NCI-H2171 treated with DMSO at 0.1 percent for 48 hours (cell line): ENCODE data around the gene PRKAR1B.
"Not testable (repeated sequence)": the region's sequence is repeated elsewhere in the genome, so short reads cannot be mapped to it uniquely, and the experiment has no call there.

Experiments used
- DNase-seq: peaks from one replicate; lab custom pipeline; 2025; lab: John Stamatoyannopoulos, UW

Gene PRKAR1B

DNA sequence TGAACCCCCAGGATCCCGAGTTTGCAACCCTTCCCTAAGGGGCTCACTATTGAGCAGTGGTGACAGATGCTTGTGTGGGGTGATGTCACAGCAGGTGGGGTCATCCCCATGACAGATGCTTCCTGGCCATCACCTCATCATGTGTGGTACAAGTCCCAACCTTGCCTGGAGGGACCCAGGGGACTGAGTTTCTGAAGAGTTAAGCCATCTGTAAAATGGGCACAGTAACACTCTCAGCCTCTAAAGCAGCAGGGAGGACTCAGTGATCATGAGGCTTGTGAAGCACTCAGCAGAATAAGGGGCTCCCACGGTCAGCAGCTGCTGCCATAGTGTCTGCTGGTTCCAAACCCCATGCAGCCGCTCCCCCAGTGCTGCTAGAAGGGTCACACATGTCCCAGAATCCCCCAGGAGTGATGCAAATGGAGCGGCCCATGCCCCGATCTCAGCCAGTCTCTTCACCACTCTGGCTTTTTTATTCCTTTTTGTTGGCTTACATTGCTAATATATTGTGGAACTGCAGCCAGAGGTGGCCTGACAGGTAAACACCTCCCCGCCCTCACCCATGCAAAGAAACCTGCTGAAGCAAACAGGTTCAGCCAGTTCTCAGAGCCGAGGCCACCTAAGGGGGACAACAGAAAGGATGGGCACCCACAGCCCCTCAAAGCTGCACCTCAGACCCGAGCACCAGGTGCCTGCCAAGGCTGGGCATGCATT lies 105.4 kb downstream of the PRKAR1B start:
- no peak for DNase-seq

DNA sequence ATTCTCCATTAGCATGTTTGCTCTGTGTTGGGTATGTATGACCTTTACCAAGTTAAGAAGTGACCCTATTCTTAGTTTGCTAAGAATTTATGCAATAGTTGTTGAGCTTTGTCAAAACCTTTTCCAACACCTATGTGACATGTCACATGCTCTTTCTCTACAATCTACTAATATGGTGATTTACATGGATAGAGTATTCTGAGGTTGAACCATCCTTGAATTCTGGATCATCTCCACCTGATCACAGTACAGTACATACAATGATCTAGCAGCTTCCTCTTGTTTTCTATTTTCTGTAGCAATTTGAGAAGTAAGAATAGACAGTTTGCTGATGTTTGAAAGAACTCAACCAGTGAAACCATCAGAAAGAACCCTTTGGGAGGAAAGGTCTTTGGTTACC lies 106.2 kb downstream of the PRKAR1B start:
- no peak for DNase-seq

DNA sequence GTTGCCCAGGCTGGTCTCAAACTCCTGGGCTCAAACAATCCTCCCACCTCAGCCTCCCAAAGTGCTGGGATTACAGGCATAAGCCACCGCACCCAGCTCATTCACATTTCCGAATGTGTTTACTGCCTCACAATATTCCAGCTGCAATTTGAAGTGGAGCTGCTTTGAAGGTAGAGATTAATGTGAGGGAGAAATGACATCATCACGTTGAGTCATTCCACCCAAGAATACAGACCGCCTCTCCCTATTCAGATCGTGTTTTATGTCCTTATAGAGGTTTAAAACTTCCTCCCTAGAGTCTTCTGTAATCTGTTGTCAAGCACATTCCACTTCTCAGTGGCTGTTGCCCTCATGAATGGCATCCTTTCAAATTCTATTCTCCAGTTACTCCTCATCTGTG lies 107.0 kb downstream of the PRKAR1B start:
- no peak for DNase-seq

DNA sequence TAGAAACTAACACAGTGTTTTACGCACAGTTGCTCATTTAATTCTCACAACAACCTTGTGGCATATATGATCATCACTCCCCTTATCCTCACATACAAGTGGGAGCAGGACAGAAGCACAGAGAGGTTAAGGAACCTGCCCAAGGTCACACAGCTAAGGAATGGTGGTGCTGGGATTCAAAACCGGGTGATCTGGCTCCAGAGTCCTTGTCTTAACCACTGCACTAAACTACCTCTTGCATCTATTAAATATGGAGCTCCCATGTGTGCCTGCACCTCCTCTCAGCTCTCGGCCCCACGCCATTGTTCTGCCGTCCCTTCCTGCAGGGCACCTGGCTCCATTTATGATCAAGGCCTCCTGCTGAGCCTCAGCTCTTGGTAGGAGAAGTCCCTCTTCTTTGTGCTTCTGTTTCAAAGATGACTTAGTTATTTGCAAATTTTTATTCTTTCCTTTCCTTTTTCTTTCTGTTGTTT lies 107.7 kb downstream of the PRKAR1B start:
- DNase-seq: no peak

DNA sequence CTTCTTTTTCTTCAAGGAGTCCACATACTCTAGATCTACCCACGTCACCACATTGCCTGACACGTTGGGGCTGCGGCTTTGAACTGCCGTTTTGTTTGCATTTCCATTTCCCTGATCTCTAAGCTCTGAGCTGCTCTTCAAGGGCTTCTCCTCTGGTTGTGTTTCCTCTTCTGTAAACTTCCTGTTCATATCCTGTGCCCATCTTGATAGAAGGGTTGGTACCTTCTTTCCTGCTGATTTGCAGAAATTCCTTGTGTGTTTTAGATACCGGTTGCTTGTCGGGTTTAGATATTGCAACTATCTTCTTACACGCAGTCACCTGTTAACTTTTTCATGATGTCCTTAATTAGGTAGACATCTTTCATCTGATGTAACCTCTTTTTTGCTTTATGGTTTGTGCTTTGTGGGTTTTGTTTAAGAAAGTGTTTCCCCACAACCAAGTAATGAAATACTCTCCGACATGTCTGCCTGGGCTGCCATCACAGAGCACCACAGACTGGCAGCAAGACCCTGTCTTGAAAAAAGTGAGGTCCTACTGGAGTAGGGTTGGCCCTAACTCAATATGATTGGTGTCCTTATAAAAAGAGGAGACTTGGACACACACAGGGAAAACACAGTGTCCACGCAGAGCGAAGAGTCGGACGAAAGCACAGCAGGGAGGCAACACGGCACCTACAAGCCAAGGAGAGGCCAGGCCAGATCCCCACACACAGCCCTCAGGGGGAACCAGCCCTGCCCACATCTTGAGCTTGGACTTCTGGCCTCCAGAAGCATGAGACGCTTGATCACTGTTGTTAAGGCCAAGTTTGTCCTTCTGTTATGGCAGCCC lies 108.3 kb downstream of the PRKAR1B start:
- no peak for DNase-seq

DNA sequence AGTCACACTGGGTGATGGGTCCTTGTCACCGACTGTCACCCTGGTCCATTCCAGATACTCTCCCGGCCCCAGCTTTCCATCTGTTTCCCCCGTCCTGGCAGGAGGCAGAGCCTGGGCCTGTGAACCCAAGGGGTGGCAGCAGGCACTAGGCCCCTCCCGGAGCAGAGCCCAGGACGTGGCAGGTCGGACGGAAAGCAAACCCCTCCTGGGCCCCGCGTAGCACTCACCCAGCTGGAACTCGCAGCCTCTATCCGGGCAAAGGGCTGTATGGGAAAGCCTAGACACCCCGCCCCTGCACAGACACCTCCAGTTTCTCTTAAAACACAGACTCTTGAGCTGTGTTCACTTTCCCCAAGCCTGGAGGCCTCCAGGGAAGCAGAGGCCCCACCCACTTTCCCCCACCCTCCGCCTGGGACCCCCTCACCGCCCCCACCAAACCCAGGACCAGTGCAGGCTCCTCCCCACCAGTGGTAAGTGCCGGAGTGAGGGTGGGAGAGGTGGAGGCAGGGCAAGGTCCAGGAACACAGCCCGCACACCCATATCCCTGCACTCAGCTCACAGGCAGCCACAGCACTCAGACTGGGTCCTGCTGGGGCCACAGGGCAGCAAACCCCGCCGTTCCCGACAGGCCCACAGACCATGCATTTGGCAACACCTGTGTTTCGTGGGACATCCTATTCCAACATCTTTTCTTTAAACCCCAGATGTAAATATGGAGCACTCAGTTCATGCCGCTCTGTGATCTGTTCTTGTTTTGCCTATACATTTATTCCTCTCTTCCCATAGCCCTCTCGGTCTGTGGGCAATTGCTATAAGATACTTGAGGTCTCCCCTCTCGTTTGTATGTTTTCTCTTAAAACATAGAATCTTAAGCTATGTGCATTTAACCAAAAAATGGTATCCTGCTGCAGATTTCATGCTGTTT lies 109.2 kb downstream of the PRKAR1B start:
- no peak for DNase-seq

DNA sequence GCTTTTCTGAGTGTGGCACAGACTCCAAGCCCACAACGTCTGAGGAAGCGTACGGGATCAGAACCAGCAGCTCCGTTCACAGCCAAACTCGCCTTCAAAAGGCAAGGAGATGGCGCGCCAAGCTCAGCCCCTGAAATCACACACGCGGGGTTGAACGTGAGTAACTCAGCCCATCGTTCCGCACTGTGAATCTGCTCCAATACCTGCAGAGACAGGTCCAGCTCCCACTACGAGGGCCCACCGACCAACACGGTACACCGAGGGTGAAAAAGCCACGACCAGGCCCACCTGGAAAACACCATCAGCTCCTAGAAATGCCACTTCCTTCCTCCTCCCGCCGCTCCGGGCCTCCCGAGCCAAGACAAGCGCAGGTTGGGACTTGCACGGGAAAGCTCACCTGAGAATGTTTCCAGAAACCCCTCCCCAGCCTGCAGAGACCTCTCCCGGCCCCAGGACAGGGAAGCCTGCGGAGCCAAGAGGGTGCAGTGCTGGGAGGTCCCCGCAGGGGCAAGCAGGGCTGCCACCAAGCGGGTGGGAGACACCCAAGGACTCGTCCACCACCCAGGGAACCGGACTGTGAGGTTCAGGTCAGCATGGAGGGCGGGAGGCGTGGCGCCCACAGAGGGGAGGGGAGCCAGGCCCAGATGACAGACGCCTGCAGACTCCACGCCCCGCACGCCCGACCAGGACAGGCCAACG lies 113.5 kb downstream of the PRKAR1B start:
- no peak for DNase-seq

DNA sequence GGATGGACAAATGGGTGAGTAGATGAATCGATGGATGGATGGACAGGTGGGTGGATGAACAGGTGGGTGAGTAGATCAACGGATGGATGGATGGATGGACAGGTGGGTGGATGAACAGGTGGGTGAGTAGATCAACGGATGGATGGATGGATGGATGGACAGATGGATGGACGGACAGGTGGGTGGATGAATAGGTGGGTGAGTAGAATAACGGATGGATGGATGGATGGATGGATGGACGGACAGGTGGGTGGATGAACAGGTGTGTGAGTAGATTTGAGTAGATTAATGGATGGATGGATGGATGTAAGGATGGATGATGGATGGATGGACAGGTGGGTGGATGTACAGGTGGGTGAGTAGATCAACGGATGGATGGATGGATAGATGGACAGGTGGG lies 115.2 kb downstream of the PRKAR1B start:
- DNase-seq: not testable (repeated sequence)

DNA sequence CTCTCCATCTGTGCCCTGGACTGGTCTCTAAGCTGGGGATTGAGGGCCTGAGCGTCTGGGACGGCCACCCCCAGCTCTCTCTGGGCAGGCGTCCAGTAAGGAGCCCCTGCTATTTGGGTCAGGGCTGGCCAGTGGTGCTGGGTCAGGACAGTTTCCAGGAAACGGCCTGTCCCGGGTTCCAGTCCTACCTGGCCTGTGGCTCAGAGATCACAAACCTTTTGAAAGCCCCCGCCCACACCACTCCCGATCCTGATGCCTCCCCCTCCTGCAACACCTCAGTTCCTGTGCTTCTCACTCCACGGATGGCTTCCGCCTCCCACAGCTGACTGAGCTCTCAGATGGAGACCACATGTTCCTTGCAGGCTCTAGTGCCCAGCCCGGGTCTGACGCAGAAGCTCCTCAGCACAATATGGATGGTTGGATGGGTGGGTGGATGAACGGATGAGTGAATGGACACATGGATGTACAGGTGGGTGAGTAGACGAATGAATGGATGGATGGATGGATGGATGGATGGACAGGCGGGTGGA lies 115.7 kb downstream of the PRKAR1B start:
- DNase-seq: no peak

DNA sequence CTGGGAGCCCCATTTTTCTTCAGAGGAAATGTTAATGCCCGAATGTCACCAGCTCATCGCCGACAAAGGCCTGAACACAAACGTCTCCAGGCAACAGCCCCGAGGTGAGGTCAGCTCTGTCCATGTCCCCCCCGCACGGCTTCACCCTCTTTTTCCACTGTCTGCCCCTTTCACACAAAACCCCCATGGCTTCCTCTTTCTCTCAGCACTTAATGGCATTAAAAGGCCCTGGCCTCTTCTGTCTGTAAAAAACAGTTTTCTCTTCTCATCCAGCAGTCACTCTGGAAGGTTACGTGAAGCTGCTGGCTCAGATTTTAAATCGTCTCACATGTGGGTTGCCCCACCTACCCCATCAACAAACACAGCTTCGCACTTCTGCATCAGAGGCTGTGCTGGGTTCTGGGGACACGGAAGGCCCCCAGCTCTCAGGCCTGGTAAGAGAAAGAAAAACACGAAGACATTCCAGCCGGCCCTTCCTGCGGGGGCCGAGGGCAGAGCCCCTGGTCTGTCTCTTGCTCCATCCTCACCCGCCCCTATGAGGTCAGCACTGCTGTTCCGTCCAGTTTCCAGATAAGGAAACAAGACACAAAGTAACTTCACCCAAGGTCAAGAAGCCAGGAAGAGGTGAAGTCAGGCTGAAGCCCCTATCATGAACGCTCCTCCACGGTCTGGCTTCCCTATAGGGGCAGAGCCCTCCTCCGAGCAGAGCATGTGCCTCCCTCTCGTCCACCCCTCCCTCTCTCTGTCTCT lies 116.4 kb downstream of the PRKAR1B start:
- no peak for DNase-seq

DNA sequence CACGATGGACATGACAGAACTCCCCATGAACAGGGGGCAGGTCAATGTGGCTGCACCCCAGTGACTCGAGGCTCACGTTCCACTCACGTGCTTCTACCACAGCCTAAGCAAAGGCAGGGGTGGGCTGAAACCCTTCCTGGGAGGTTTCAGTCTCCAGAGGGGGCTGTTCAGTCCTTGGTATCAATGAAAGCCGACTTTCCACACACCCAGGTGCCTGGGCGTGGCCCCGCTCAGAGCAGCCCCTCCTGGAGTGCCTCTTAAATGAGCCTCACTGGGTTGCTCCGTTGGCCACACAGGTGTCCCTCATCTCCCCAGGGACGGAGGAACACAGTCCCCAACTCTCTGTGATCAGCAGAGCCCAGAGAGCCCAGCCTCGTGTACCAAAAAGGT lies 116.9 kb downstream of the PRKAR1B start:
- DNase-seq: no peak

DNA sequence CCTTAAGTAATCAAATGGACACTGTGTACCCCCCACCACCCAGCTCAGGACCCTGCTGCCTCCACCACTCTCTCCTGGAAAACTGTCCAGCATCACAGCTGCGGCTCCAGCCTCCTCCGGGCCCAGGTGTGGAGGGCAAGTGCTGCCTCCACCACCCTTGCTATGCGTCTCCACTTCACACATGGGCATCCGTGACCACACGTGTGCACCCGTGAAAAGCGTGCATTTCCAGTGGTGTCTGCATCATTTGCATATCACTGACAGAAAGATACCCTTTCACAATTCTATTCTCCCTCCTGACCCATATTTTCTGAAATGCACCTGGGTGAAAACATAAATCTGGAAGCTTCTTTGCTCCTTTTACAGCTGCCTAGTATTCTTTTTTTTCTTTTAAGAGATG lies 117.7 kb downstream of the PRKAR1B start:
- DNase-seq: no peak

DNA sequence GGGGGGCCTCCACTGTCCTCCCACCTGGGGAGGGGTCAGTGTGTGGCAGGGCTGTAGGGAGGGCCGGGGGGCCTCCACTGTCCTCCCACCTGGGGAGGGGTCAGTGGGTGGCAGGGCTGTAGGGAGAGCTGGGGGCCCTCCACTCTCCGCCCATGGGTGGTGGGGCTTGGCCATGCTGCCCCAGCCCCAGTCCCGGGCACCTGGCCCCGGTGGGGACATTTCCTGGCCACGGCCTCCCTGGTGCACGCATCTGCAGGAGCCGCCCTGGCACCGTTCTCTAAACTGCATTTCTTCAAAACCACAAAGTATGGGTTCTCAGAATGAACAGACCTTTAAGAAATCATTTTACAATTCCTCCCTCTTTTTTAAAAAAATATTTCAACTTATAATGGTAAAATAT lies 118.1 kb downstream of the PRKAR1B start:
- no peak for DNase-seq

DNA sequence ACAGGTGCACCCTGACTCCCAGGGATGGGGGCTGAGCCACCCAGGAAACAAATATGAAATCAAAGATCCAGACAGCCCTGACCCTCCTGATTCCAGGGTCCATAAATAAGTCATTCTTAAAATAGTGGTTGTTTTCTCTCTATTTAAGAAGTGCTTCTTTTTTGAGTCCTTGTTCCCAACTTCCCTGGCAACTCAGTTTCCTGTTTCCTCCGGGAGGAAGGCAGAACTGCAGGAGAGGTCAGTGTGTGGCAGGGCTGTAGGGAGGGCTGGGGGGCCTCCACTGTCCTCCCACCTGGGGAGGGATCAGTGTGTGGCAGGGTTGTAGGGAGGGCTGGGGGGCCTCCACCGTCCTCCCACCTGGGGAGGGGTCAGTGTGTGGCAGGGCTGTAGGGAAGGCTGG lies 118.7 kb downstream of the PRKAR1B start:
- no peak for DNase-seq

DNA sequence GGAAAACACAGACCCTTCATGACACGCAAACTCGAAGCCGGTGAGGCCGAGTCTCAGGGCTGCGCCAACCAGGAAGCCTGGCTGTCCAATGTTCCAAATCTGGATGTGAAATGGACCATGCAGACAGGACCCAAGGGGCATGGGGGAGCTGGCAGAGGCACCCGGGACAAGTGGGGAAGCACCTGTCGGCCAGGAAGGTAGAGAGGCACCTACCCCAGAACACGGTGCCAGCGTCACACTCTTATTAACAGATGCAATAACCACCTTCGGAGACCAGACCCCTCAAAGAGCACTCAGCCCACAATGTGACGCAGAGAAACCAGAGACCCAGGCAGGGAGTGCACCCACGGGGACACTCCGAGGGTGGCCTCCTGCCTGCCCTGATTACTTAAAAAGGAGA lies 119.1 kb downstream of the PRKAR1B start:
- DNase-seq: peak; percentile 17

DNA sequence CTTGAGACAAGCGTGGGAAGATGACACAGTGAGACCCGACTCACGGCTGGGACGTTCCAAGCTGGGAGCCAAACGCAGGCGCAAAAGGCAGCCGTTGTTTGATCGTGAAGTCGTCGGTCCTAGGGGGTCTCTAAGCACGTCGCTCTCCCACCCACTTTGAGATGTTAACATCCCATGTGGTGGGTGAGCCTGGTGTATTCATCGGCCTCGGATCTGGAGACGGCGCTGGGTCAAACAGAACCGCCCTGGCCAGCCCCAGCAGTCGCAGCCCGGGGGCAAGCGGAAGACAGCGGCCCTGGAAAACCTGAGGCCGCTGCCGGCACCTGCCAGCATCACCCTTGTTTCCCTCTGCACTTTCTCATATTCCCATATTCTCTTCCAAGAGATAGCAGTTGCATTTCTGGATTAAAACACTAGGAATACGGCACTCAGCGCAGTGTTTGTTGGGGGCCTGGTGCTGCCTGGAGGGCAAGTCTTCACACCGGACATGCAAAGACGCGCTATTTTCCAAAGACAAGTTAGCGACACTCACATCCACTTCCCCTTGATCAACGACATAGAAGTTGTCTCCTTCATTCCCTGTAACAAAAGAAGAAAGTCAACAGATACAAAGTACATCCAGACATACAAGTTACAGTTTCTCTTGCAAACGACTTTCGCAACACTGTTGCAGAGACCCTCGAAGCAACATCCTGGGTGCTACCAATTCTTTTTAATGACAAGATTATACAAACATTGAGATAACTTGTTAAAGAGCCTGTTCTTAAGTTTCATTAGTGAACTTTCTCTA lies 121.2 kb downstream of the PRKAR1B start:
- DNase-seq: no peak

DNA sequence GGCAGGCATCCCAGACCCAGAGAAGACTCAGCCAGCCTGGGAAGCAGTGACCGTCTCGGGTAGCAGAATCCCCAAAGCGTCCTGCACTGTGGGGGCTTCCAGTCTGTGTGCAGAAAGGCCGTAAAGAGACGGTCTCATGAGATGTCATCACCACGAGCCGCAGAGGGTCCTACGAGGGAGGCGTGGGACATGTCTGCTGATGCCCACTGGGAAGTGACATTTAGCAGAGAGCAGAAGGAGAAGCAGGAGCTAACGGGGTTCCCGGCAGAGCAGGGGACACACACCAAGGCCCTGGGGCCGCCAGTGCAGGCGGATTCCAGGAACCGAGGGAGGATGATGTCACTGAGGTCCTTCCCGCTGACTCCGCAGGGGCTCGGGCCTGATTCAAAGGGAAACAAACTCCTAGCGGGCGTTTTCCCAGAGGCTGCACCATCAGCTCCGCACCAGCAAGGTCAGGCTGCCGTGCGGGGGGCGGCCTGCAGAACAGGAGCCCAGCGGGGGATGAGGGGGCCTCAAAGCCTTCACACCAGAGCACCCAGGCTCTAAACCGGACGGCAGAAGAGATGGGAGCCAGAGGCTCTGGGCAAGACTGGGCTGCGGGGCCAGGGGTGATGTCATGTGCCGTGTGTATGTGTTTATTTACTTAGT lies 122.1 kb downstream of the PRKAR1B start:
- DNase-seq: no peak

DNA sequence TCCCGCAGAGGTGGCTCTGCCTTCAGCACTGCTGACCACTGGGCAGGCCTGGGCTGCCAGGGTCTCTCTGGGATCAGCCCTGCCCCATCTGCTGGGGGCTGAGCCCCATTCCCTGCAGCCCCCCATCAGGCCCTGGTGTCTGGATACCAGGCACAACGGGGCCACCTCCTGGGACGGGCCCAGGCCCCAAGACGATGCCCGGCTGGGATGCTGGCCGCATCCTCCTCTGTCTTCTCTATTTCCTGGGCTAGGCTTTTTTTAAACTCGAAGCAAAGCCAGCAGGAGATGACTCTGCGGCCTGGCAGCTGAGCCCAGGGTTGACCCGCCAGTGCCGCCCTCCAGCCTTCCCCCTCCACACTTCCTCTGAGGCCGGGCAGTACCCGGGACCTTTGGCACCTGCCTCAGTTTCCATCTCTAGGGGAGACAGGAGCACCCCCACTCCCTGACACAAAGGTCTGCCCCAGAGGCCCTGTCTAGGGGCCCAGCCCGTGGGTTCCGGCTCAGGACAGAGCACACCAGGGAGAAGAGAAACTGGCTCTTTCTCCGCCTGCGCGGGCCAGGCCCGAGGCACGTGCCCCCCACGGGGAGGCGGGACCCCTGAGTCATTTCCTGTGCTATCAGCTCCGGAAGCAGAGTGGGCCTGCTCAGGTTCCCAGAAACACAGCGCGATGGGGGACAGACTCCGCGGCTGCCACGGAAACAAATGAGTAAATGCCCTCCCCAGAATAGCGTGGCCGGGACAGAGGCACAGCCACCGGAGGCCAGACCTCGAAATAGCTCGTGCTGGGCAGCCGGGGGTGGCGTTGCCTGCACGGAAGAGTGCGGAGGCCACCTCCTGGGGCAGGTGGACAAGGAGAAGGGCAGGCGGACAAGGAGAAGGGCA lies 122.8 kb downstream of the PRKAR1B start:
- DNase-seq: no peak
